Coronary artery (tissue), 2 donors: ENCODE data around the gene F10.

ENCODE experiments used
- DNase-seq: peaks from one replicate; pipeline ENCODE4 v3.0.0-alpha.2; 2017; ENCODE audit warnings: low spot score
- H3K27ac ChIP-seq, 2 donors: fragments of 200-600 bp; sonication (generic); one replicate each; pipeline ENCODE4 v1.5.1; 2016 to 2019
- H3K4me3 ChIP-seq: fragments of 200-600 bp; sonication (generic); 2 replicates; pipeline ENCODE4 v1.5.1; 2016; ENCODE audit warnings: mild to moderate bottlenecking, moderate library complexity
- CTCF ChIP-seq: fragments of 200-600 bp; sonication (generic); IDR thresholded peaks from one replicate; pipeline ENCODE4 v1.5.1; 2019; ENCODE audit warnings: antibody characterized with exemption

F10 gene

GRCh38 chr13:113187883-113188665 lies 65.5 kb downstream of the F10 start:
- Histone ChIP-seq H3K4me3 (no peak overlapping the region), H3K27ac (peak overlapping the region in 1 of 2 donors; percentile 8)
- no peak for DNase-seq
- no peak for TF ChIP-seq CTCF

GRCh38 chr13:113190181-113190580 lies 67.6 kb downstream of the F10 start:
- no peak for TF ChIP-seq CTCF
- Histone ChIP-seq H3K27ac (no peak overlapping the region), H3K4me3 (no peak overlapping the region)
- no peak for DNase-seq

GRCh38 chr13:113192279-113192678 lies 69.7 kb downstream of the F10 start:
- H3K4me3 ChIP-seq, result no peak overlapping the region
- no peak for DNase-seq
- H3K27ac ChIP-seq, result no peak overlapping the region
- TF ChIP-seq CTCF, result no peak

GRCh38 chr13:113192902-113193301 lies 70.3 kb downstream of the F10 start:
- no peak for DNase-seq
- H3K4me3 ChIP-seq, result no peak overlapping the region
- no peak for TF ChIP-seq CTCF
- no peak overlapping the region for H3K27ac ChIP-seq

- no peak for TF ChIP-seq CTCF
- H3K4me3 ChIP-seq, result no peak overlapping the region
- DNase-seq, result no peak
- H3K27ac ChIP-seq, result no peak overlapping the region
These were observed 72.8 kb downstream of the F10 start for GRCh38 chr13:113195360-113195759.

GRCh38 chr13:113196970-113197737 lies 74.6 kb downstream of the F10 start:
- Histone ChIP-seq H3K27ac (no peak overlapping the region), H3K4me3 (no peak overlapping the region)
- TF ChIP-seq CTCF, result no peak
- DNase-seq, result no peak
